WTC11 (cell line): ENCODE results near the gene SDHAF3.

Source experiments
- CTCF ChIP-seq: fragments of 200-600 bp; IDR thresholded peaks from 2 replicates; pipeline ENCODE4 v1.8.0; 2022; ENCODE audit warnings: antibody characterized with exemption
- FOXJ3 ChIP-seq: sonication (generic); formaldehyde crosslinking; IDR thresholded peaks from 2 replicates; pipeline ENCODE4 v1.9.0; 2021; ENCODE audit warnings: missing genetic modification reagents, mild to moderate bottlenecking, borderline replicate concordance
- GABPB1 ChIP-seq: sonication (generic); formaldehyde crosslinking; IDR thresholded peaks from 2 replicates; pipeline ENCODE4 v1.8.1; 2023; ENCODE audit warnings: mild to moderate bottlenecking, missing genetic modification reagents
- MLX ChIP-seq: sonication (generic); formaldehyde crosslinking; IDR thresholded peaks from 2 replicates; pipeline ENCODE4 v1.8.1; 2023; ENCODE audit warnings: mild to moderate bottlenecking, missing genetic modification reagents, moderate library complexity
- RELA ChIP-seq: sonication (generic); formaldehyde crosslinking; IDR thresholded peaks from 2 replicates; pipeline ENCODE4 v1.8.1; 2022; ENCODE audit warnings: missing genetic modification reagents, mild to moderate bottlenecking, borderline replicate concordance
- ZNF263 ChIP-seq: sonication (generic); formaldehyde crosslinking; IDR thresholded peaks from 2 replicates; pipeline ENCODE4 v1.8.1; 2022; ENCODE audit warnings: low read depth, mild to moderate bottlenecking, moderate library complexity, missing genetic modification reagents
- ZNF512 ChIP-seq: sonication (generic); formaldehyde crosslinking; IDR thresholded peaks from 2 replicates; pipeline ENCODE4 v1.8.1; 2022; ENCODE audit warnings: missing genetic modification reagents, borderline replicate concordance

- TF ChIP-seq GABPB1 (no peak), CTCF (no peak), MLX (CRISPR knock-in tag) (no peak), ZNF512 (CRISPR knock-in tag) (no peak), RELA (CRISPR knock-in tag) (no peak), ZNF263 (no peak), FOXJ3 (CRISPR knock-in tag) (no peak)
Measured at GRCh38 chr7:97167749-97168148, 50.3 kb downstream of the SDHAF3 start.
